WTC11 (cell line): ENCODE results near the gene CSK. TPM values are rescaled to one million over a fixed set of nuclear protein-coding genes. Genes with fewer than 3 reads are reported as not detected.

Source experiments
- ATAC-seq: fragments of 200-7000 bp; cut with Tn5 transposase; 2 replicates; pipeline ENCODE4 v1.10.0; 2021; ENCODE audit warnings: mild to moderate bottlenecking, moderate library complexity
- CTCF ChIA-PET: fragments of 300-600 bp; sonication (Branson Sonifier 250); formaldehyde crosslinking; loops from one replicate; lab custom pipeline; 2021; ENCODE audit warnings: antibody characterized with exemption; lab: Charles Lee
- POLR2A ChIA-PET: fragments of 350-600 bp; sonication (Branson Sonifier 250); formaldehyde crosslinking; loops from one replicate; lab custom pipeline; 2021; ENCODE audit warnings: antibody characterized with exemption; lab: Charles Lee
- DNase-seq: peaks from one replicate; pipeline ENCODE4 v3.0.0; 2021; ENCODE audit warnings: low spot score
- H3K27ac Mint-ChIP-seq: 2 replicates; pipeline ENCODE4 v1.8.0; 2021; ENCODE audit warnings: mixed read lengths
- H3K27me3 Mint-ChIP-seq: 2 replicates; pipeline ENCODE4 v1.8.0; 2021; ENCODE audit warnings: low read depth, mild to moderate bottlenecking, moderate library complexity, mixed read lengths
- H3K36me3 Mint-ChIP-seq: 2 replicates; pipeline ENCODE4 v1.8.0; 2021; ENCODE audit warnings: mixed read lengths
- H3K4me1 Mint-ChIP-seq: 2 replicates; pipeline ENCODE4 v1.8.0; 2022; ENCODE audit warnings: mixed read lengths
- H3K4me3 Mint-ChIP-seq: 2 replicates; pipeline ENCODE4 v1.8.0; 2021; ENCODE audit warnings: mild to moderate bottlenecking, moderate library complexity, mixed read lengths
- H3K9me3 Mint-ChIP-seq: 2 replicates; pipeline ENCODE4 v1.8.0; 2021; ENCODE audit warnings: mixed read lengths
- ARID4B ChIP-seq: sonication (generic); formaldehyde crosslinking; IDR thresholded peaks from 2 replicates; pipeline ENCODE4 v1.8.0; 2023; ENCODE audit warnings: missing genetic modification reagents, mild to moderate bottlenecking, borderline replicate concordance
- ATF1 ChIP-seq: sonication (generic); formaldehyde crosslinking; IDR thresholded peaks from 2 replicates; pipeline ENCODE4 v1.8.1; 2023; ENCODE audit warnings: mild to moderate bottlenecking, moderate library complexity, missing genetic modification reagents
- ATF2 ChIP-seq: sonication (generic); formaldehyde crosslinking; IDR thresholded peaks from 2 replicates; pipeline ENCODE4 v1.8.1; 2022; ENCODE audit warnings: low read depth, missing genetic modification reagents, borderline replicate concordance
- ATF6 ChIP-seq: sonication (generic); formaldehyde crosslinking; IDR thresholded peaks from 2 replicates; pipeline ENCODE4 v1.8.1; 2023; ENCODE audit warnings: mild to moderate bottlenecking, missing genetic modification reagents
- CDX4 ChIP-seq: fragments of 250-450 bp; sonication (Bioruptor Pico); IDR thresholded peaks from 2 replicates; pipeline ENCODE4 v1.9.0; 2021; ENCODE audit warnings: moderate library complexity, mild to moderate bottlenecking, inconsistent platforms, borderline replicate concordance
- CREB1 ChIP-seq: sonication (generic); formaldehyde crosslinking; IDR thresholded peaks from 2 replicates; pipeline ENCODE4 v1.8.0; 2023; ENCODE audit warnings: mild to moderate bottlenecking, missing genetic modification reagents
- CTCF ChIP-seq: fragments of 200-600 bp; IDR thresholded peaks from 2 replicates; pipeline ENCODE4 v1.8.0; 2022; ENCODE audit warnings: antibody characterized with exemption
- ERG ChIP-seq: fragments of 250-450 bp; sonication (Bioruptor Pico); IDR thresholded peaks from 2 replicates; pipeline ENCODE4 v1.8.0; 2021; ENCODE audit warnings: mild to moderate bottlenecking
- FOXK1 ChIP-seq: sonication (generic); formaldehyde crosslinking; IDR thresholded peaks from 2 replicates; pipeline ENCODE4 v1.8.0; 2022; ENCODE audit warnings: mild to moderate bottlenecking, moderate library complexity, missing genetic modification reagents
- MAX ChIP-seq: sonication (generic); formaldehyde crosslinking; IDR thresholded peaks from 2 replicates; pipeline ENCODE4 v1.8.0; 2022; ENCODE audit warnings: mild to moderate bottlenecking, missing genetic modification reagents
- NR3C1 ChIP-seq: sonication (generic); formaldehyde crosslinking; conservative IDR thresholded peaks from 2 replicates; pipeline ENCODE4 v1.8.1; 2023; ENCODE audit warnings: low read depth, mild to moderate bottlenecking, missing genetic modification reagents
- PRRX2 ChIP-seq: fragments of 250-450 bp; sonication (Bioruptor Pico); IDR thresholded peaks from 2 replicates; pipeline ENCODE4 v1.8.0; 2021; ENCODE audit warnings: mild to moderate bottlenecking
- RELA ChIP-seq: sonication (generic); formaldehyde crosslinking; IDR thresholded peaks from 2 replicates; pipeline ENCODE4 v1.8.1; 2022; ENCODE audit warnings: missing genetic modification reagents, mild to moderate bottlenecking, borderline replicate concordance
- TP53 ChIP-seq: sonication (generic); formaldehyde crosslinking; IDR thresholded peaks from 2 replicates; pipeline ENCODE4 v1.8.1; 2023; ENCODE audit warnings: mild to moderate bottlenecking, missing genetic modification reagents
- ZNF121 ChIP-seq: sonication (generic); formaldehyde crosslinking; IDR thresholded peaks from 2 replicates; pipeline ENCODE4 v1.8.0; 2023; ENCODE audit warnings: missing genetic modification reagents
- ZNF138 ChIP-seq: sonication (generic); formaldehyde crosslinking; conservative IDR thresholded peaks from 2 replicates; pipeline ENCODE4 v1.8.1; 2022; ENCODE audit warnings: mild to moderate bottlenecking, moderate library complexity, missing genetic modification reagents
- ZNF232 ChIP-seq: sonication (generic); formaldehyde crosslinking; IDR thresholded peaks from 2 replicates; pipeline ENCODE4 v1.8.0; 2022; ENCODE audit warnings: mild to moderate bottlenecking, missing genetic modification reagents
- ZNF512 ChIP-seq: sonication (generic); formaldehyde crosslinking; IDR thresholded peaks from 2 replicates; pipeline ENCODE4 v1.8.1; 2022; ENCODE audit warnings: missing genetic modification reagents, borderline replicate concordance
- ZNF671 ChIP-seq: fragments of 250-450 bp; sonication (Bioruptor Pico); IDR thresholded peaks from 2 replicates; pipeline ENCODE4 v1.8.0; 2021; ENCODE audit warnings: mild to moderate bottlenecking
- total RNA-seq: library from RNA; stranded (reverse); gene quantifications from 3 replicates; pipeline ENCODE4 v1.2.3, GENCODE V29; 2021

The CSK gene
- total RNA-seq, 1 experiment from 2014 or later: 55.1 TPM

GRCh38 chr15:74845581-74845980 lies 63.7 kb downstream of the CSK start:
- ChIA-PET POLR2A (no interaction called here), CTCF (interaction anchor here (0.9 to 4.3 kb wide), 4 partner anchors 10 to 75 kb away, joined by 3 to 33 read pairs (median 7); no protein-coding TSS in a partner anchor)
- DNase-seq: no peak
- peaks cover 18% of the 10 kb centered on the region for H3K4me1 Mint-ChIP-seq
- no peaks in the 10 kb centered on the region for H3K9me3 Mint-ChIP-seq
- TF ChIP-seq PRRX2 (CRISPR knock-in tag) (no peak), CTCF (no peak), TP53 (CRISPR knock-in tag) (no peak), NR3C1 (CRISPR knock-in tag) (no peak), ZNF232 (CRISPR knock-in tag) (no peak), ERG (CRISPR knock-in tag) (no peak), ZNF671 (CRISPR knock-in tag) (no peak), ZNF512 (CRISPR knock-in tag) (no peak), ATF2 (CRISPR knock-in tag) (no peak)
- ATAC-seq: no peak
- H3K4me3 Mint-ChIP-seq: no peak overlapping the region
- no peak overlapping the region for H3K27ac Mint-ChIP-seq
- peaks cover 3% of the 10 kb centered on the region for H3K36me3 Mint-ChIP-seq
- H3K27me3 Mint-ChIP-seq: no peaks in the 10 kb centered on the region

- H3K9me3 Mint-ChIP-seq: no peaks in the 10 kb centered on the region
- ChIA-PET CTCF (interaction anchor here (0.7 to 2.3 kb wide), 3 partner anchors 8 to 207 kb away, joined by 3 to 10 read pairs (median 7); no protein-coding TSS in a partner anchor), POLR2A (no interaction called here)
- no peak overlapping the region for H3K27ac Mint-ChIP-seq
- peaks cover 5% of the 10 kb centered on the region for H3K4me1 Mint-ChIP-seq
- H3K27me3 Mint-ChIP-seq: no peaks in the 10 kb centered on the region
- H3K4me3 Mint-ChIP-seq: no peak overlapping the region
- DNase-seq (no peak), ATAC-seq (no peak)
- peaks cover 12% of the 10 kb centered on the region for H3K36me3 Mint-ChIP-seq
- TF ChIP-seq ZNF121 (no peak), ATF2 (CRISPR knock-in tag) (no peak), ATF1 (CRISPR knock-in tag) (no peak), ATF6 (CRISPR knock-in tag) (no peak), NR3C1 (CRISPR knock-in tag) (no peak), ZNF138 (no peak), CREB1 (CRISPR knock-in tag) (no peak), MAX (CRISPR knock-in tag) (no peak), RELA (no peak), CDX4 (CRISPR knock-in tag) (no peak), ARID4B (CRISPR knock-in tag) (no peak), FOXK1 (CRISPR knock-in tag) (no peak)
Measured at GRCh38 chr15:74847432-74847831, 65.6 kb downstream of the CSK start.
